B cell (primary cell): Measurements from ENCODE around the gene LRP2BP. TPM values are rescaled to one million over a fixed set of nuclear protein-coding genes. Genes with fewer than 3 reads are reported as not detected.

Experiments used
- ATAC-seq: fragments of 200-7000 bp; cut with Tn5 transposase; one replicate; pipeline ENCODE4 v1.10.0; 2021; ENCODE audit warnings: low read depth, mild to moderate bottlenecking, moderate number of reproducible peaks, moderate library complexity
- CTCF ChIA-PET: fragments of 350-600 bp; sonication (Branson Sonifier 250); formaldehyde crosslinking; loops from one replicate; lab custom pipeline; 2021; ENCODE audit warnings: antibody characterized with exemption, inconsistent platforms; lab: Charles Lee
- POLR2A ChIA-PET: fragments of 350-600 bp; sonication (Branson Sonifier 250); formaldehyde crosslinking; loops from one replicate; lab custom pipeline; 2021; ENCODE audit warnings: antibody characterized with exemption; lab: Charles Lee
- DNase-seq: peaks from one replicate; pipeline ENCODE4 v3.0.0; 2013
- H2AFZ ChIP-seq: 2 replicates; pipeline ENCODE4 v1.6.1; 2012; ENCODE audit warnings: mild to moderate bottlenecking, low read depth, low read length; ENCODE audit not compliant: insufficient read depth, poor library complexity, severe bottlenecking
- H3K27ac ChIP-seq, 2 donors: 1 replicate in 1 of 2; 2 replicates in 1 of 2; pipeline ENCODE4 v1.5.1; 2012 to 2013; ENCODE audit warnings: low read length in 2 of 2, mild to moderate bottlenecking in 2 of 2, moderate library complexity in 1 of 2
- H3K27me3 ChIP-seq, 4 experiments: fragments of 200-600 bp in 1 of 4; sonication (generic) in 1 of 4; replicated peaks in 1 of 4; 1 replicate in 2 of 4; 2 replicates in 2 of 4; pipeline versions ENCODE4 v1.6.1 to v1.7.0; 2013 to 2016; ENCODE audit warnings: low read length in 3 of 4, mild to moderate bottlenecking in 2 of 4, mixed read lengths in 1 of 4, moderate library complexity in 1 of 4; ENCODE audit not compliant: insufficient read depth in 4 of 4, control insufficient read depth in 3 of 4; ENCODE audit errors: control extremely low read depth in 1 of 4
- H3K36me3 ChIP-seq, 2 experiments: replicated peaks in 1 of 2; 1 replicate in 1 of 2; 2 replicates in 1 of 2; pipeline versions ENCODE4 v1.6.1 to v1.7.1; 2013; ENCODE audit warnings: low read length in 1 of 2; ENCODE audit not compliant: insufficient read depth in 2 of 2, control insufficient read depth in 1 of 2; ENCODE audit errors: control extremely low read depth in 1 of 2, extremely low read depth in 1 of 2
- H3K4me1 ChIP-seq, 2 donors: fragments of 200-600 bp in 1 of 2; sonication (generic) in 1 of 2; 1 replicate in 1 of 2; 2 replicates in 1 of 2; pipeline versions ENCODE4 v1.5.1 to v1.6.1; 2013 to 2017; ENCODE audit warnings: low read length in 2 of 2; ENCODE audit not compliant: control insufficient read depth in 2 of 2, insufficient read depth in 2 of 2
- H3K4me2 ChIP-seq: replicated peaks from 2 replicates; pipeline ENCODE3; 2012; ENCODE audit warnings: mild to moderate bottlenecking, low read depth, low read length; ENCODE audit not compliant: poor library complexity, severe bottlenecking
- H3K4me3 ChIP-seq, 5 experiments: fragments of 200-600 bp in 1 of 5; sonication (generic) in 1 of 5; 1 replicate in 3 of 5; 2 replicates in 2 of 5; pipeline versions ENCODE4 v1.5.1 to v1.7.0; 2011 to 2016; ENCODE audit warnings: low read length in 4 of 5, mild to moderate bottlenecking in 4 of 5, low read depth in 2 of 5, control low read depth in 1 of 5, moderate library complexity in 1 of 5; ENCODE audit not compliant: insufficient read depth in 1 of 5; ENCODE audit errors: control extremely low read depth in 1 of 5, extremely low read depth in 1 of 5
- H3K79me2 ChIP-seq: fragments of 200-600 bp; sonication (generic); one replicate; pipeline ENCODE4 v1.6.0; 2016; ENCODE audit warnings: low read length; ENCODE audit not compliant: control insufficient read depth, insufficient read depth
- H3K9ac ChIP-seq: fragments of 200-600 bp; sonication (generic); 2 replicates; pipeline ENCODE4 v1.6.1; 2017; ENCODE audit warnings: mild to moderate bottlenecking, low read length, moderate library complexity
- H3K9me3 ChIP-seq, 3 donors: one replicate each; pipeline versions ENCODE4 v1.6.1 to v1.7.1; 2013; ENCODE audit warnings: low read length in 2 of 3; ENCODE audit not compliant: control insufficient read depth in 2 of 3, insufficient read depth in 1 of 3; ENCODE audit errors: control extremely low read depth in 1 of 3
- H4K20me1 ChIP-seq: 2 replicates; pipeline ENCODE4 v1.6.0; 2012; ENCODE audit warnings: mild to moderate bottlenecking, low read length; ENCODE audit not compliant: insufficient read depth, control insufficient read depth, poor library complexity, severe bottlenecking
- H3K27ac Mint-ChIP-seq: one replicate; pipeline ENCODE4 v1.8.0; 2021; ENCODE audit warnings: mixed read lengths
- H3K27me3 Mint-ChIP-seq: one replicate; pipeline ENCODE4 v1.8.0; 2021; ENCODE audit warnings: mixed read lengths
- H3K4me1 Mint-ChIP-seq: one replicate; pipeline ENCODE4 v1.8.0; 2021; ENCODE audit warnings: mixed read lengths
- H3K4me3 Mint-ChIP-seq: one replicate; pipeline ENCODE4 v1.8.0; 2021; ENCODE audit warnings: mixed read lengths
- H3K9me3 Mint-ChIP-seq: one replicate; pipeline ENCODE4 v1.8.0; 2022; ENCODE audit warnings: mixed read lengths; ENCODE audit not compliant: insufficient read depth
- EZH2 ChIP-seq: IDR thresholded peaks from 2 replicates; pipeline ENCODE4 v1.6.1; 2012; ENCODE audit warnings: borderline replicate concordance, low read depth, mild to moderate bottlenecking, moderate library complexity, low read length; ENCODE audit not compliant: insufficient read depth, poor library complexity, severe bottlenecking
- WGBS: methylation state at CpG from one replicate; pipeline ENCODE4 v1.1.5; 2013; ENCODE audit warnings: missing lambda C conversion rate; ENCODE audit not compliant: insufficient coverage; 5-methylcytosine and 5-hydroxymethylcytosine counted together
- intact Hi-C: fragments of 100-400 bp; cut with micrococcal nuclease; formaldehyde crosslinking; loops from one replicate; pipeline ENCODE4 v1.10.0; 2022
- polyA plus RNA-seq: library from polyadenylated mRNA; depleted of rRNA; stranded (reverse); fragments of >200 nt; gene quantifications from 2 replicates; pipeline ENCODE4 v1.2.3, GENCODE V29; 2012
- total RNA-seq, 2 donors: library from RNA; stranded (reverse); fragments of 120-200 nt in 1 of 2; gene quantifications; 1 replicate in 1 of 2; 2 replicates in 1 of 2; pipeline versions ENCODE4 v1.2.3 to v1.2.4, GENCODE V29; 2013 to 2022
- TF ChIP-seq, protein P1 (sequence below): fragments of 200-600 bp; IDR thresholded peaks from one replicate; pipeline ENCODE4 v1.8.0; 2022; ENCODE audit warnings: antibody characterized with exemption, mild to moderate bottlenecking

Gene LRP2BP
- total and polyA plus RNA-seq, 2 donors (not counting 1 experiment from before 2014, with no cell fraction given) = 0.15 to 1.6 TPM

- Histone ChIP-seq H3K4me2 (no peak overlapping the region), H3K27ac (no peak overlapping the region), H3K79me2 (no peaks in the 10 kb centered on the region), H3K27me3 (no peaks in the 10 kb centered on the region), H3K4me3 (no peak overlapping the region), H3K4me1 (no peaks in the 10 kb centered on the region), H3K36me3 (peaks cover 3 to 47% of the 10 kb centered on the region in 2 experiments), H2AFZ (no peak overlapping the region), H3K9ac (no peak overlapping the region), H3K9me3 (no peaks in the 10 kb centered on the region), H4K20me1 (no peaks in the 10 kb centered on the region)
- no peak for DNase-seq
- ATAC-seq = no peak
- 100% methylated on average over 2 of the region's 4 CpGs for whole genome bisulfite sequencing
- Mint-ChIP-seq H3K4me1 (peaks cover 8% of the 10 kb centered on the region), H3K4me3 (no peak overlapping the region), H3K9me3 (no peaks in the 10 kb centered on the region), H3K27me3 (no peaks in the 10 kb centered on the region), H3K27ac (no peak overlapping the region)
- ChIA-PET POLR2A (no interaction called here), CTCF (no interaction called here)
- TF ChIP-seq, protein P1, sequence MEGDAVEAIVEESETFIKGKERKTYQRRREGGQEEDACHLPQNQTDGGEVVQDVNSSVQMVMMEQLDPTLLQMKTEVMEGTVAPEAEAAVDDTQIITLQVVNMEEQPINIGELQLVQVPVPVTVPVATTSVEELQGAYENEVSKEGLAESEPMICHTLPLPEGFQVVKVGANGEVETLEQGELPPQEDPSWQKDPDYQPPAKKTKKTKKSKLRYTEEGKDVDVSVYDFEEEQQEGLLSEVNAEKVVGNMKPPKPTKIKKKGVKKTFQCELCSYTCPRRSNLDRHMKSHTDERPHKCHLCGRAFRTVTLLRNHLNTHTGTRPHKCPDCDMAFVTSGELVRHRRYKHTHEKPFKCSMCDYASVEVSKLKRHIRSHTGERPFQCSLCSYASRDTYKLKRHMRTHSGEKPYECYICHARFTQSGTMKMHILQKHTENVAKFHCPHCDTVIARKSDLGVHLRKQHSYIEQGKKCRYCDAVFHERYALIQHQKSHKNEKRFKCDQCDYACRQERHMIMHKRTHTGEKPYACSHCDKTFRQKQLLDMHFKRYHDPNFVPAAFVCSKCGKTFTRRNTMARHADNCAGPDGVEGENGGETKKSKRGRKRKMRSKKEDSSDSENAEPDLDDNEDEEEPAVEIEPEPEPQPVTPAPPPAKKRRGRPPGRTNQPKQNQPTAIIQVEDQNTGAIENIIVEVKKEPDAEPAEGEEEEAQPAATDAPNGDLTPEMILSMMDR = no peak
- no peak for TF ChIP-seq EZH2
- intact Hi-C loops = loop anchor here (5.0 kb wide), 1 partner anchor 37 kb away; no protein-coding TSS in a partner anchor
Measured at GRCh38 chr4:185358959-185359358, 36.8 kb downstream of the LRP2BP start.

GRCh38 chr4:185358514-185358913 is 37.2 kb downstream of the LRP2BP start:
- WGBS = 38% methylated on average over 2 of the region's 4 CpGs
- no peak overlapping the region for H3K9ac ChIP-seq
- no peak overlapping the region for H3K4me3 ChIP-seq
- no peaks in the 10 kb centered on the region for H3K79me2 ChIP-seq
- H3K27ac ChIP-seq = no peak overlapping the region
- H3K27me3 ChIP-seq = no peaks in the 10 kb centered on the region
- Mint-ChIP-seq H3K27me3 (no peaks in the 10 kb centered on the region), H3K27ac (no peak overlapping the region), H3K4me1 (peaks cover 8% of the 10 kb centered on the region), H3K9me3 (no peaks in the 10 kb centered on the region), H3K4me3 (no peak overlapping the region)
- POLR2A ChIA-PET = no interaction called here
- H2AFZ ChIP-seq = no peak overlapping the region
- CTCF ChIA-PET = no interaction called here
- no peaks in the 10 kb centered on the region for H3K9me3 ChIP-seq
- H3K4me2 ChIP-seq = no peak overlapping the region
- H3K36me3 ChIP-seq = peaks cover 3 to 48% of the 10 kb centered on the region in 2 experiments
- H3K4me1 ChIP-seq = no peaks in the 10 kb centered on the region
- no peaks in the 10 kb centered on the region for H4K20me1 ChIP-seq
- intact Hi-C loops = loop anchor here (5.0 kb wide), 1 partner anchor 36 kb away; no protein-coding TSS in a partner anchor
- no peak for TF ChIP-seq EZH2
- TF ChIP-seq, protein P1 = no peak
- ATAC-seq = no peak
- DNase-seq = peak; percentile 21
